EL (cell line): ENCODE results near the gene TBCC.
A peak's percentile ranks its signal among the peaks of the same experiment; 100 is the strongest.
"Not testable (repeated sequence)": the region's sequence is repeated elsewhere in the genome, so short reads cannot be mapped to it uniquely, and the experiment has no call there.

Experiments
- DNase-seq: peaks from one replicate; pipeline ENCODE4 v3.0.0-alpha.2; 2016

TBCC gene

DNA sequence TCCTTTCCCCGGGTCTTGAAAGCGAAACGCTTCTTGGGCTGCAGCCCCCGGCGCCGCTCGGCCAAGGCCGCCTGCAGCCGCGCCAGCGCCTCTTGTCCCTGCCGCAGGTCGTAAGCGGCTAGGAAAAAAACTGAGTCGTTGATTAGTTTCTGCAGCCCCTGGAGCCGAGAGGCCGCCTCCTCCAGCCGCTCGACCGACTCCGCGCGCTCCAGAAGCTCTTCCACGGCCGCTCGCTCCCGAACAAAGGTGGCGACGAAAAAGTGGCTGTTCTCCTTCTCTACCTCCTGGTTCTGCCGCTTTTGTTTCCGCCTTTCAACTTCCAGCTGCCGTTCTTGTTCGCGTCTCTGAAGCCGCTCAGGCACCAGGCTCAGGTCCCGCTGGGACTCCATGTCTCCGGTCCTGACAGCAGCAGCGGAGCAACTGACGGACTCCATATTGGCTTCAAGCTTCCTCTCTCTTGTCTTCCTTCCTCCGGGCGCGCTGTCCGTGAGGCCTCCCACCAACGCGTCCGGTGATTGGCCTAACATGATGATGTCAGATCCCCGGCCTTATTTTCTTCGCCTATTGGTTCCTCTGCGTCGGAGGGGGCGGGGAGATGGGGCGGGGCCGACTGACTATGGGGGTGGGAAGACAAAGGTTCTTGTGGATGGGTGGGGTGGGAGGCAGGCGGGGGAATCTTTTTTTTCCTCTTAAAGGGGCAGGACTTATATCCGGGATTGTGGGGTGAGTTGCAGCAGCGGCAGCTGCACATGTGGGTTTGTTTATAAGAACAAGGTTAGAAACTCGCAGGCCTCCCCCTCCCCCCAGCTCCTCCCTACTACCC lies at the start of gene TBCC:
TSS of gene TBCC (minus strand) at position 464 of the 823 bp plus-strand sequence. CDS start at position 434, 30 bp downstream.
- peak; percentile 99 for DNase-seq

- DNase-seq: no peak
Observed at GRCh38 chr6:42795651-42796050, 49.7 kb upstream of the TBCC start.

DNA sequence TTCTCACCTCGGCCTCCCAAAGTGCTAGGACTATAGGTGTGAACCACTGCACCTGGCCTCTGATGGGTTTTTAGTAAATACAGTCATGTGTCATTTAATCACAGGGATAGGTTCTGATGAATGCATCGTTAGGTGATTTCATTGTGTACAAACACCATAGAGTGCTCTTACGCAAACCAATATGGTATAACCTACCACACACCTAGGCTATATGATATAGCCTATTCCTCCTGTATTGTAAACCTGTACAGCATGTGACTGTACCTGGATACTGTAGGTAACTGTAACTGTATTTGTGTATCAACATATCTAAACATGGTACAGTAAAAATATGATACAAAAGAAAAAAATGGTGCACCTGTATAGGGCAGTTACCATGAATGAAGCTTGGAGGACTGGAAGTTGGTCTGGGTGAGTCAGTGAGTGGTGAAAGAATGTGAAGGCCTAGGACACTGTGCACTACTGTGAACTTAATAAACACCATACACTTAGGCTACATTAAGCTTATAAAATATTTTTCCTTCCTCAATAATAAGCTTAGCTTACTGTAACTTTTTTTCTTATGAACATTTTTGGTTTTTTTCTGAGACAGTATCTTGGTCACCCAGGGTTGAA lies 45.9 kb upstream of the TBCC start:
- DNase-seq: peak; percentile 29

DNA sequence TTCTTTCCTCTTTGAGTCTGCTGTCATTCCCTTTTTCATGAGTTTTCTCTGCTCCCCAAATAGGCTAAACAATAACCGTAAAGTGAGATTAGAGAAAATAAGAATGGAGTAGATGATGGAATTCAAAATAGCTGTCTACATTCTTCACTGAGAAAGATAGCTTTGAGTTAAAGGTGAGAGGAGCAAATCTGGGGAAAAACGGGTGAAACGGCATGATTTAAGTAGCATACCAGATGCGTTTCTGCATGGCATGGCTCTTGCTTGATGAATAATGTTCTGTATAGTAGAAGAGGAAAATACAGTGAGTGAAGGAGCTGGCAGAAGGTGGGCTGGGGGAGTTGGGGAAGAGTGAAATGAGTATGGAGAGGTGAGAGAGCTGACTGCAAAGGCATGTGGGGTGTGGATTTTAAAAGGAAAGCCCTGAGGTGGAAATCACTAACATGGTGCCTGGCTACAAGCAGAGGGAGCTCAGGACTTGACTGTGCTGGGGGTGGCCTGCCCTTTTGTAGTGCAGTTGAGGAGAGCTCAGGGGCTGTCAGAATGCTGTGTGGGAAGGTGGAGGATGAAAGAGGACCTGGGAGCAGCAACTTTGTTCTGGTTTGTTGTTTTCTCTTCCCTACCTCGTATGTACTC lies 44.8 kb upstream of the TBCC start:
- DNase-seq: no peak

GRCh38 chr6:42788671-42789070 lies 42.8 kb upstream of the TBCC start:
- no peak for DNase-seq

DNA sequence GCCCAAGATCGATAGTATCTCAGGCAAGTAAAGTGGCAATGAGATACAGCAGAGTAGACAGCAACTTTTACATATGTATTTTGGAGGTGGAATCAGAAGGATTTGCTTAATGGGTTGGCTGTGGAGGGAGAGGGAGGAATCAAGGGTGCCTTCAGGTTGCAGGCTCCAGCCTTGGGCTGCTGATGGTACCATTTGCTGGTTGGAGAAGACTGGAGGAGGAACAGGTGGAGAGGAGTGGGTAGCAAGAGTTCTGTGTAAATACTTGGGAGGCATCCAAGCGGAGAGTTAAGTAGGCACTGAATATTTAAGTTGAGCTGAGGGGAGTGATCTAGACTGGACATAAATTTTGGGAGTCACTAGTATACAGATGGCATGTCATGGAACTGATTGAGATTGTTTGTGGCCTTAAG lies 41.2 kb upstream of the TBCC start:
- DNase-seq: no peak

GRCh38 chr6:42786525-42786985 lies 40.7 kb upstream of the TBCC start:
- no peak for DNase-seq

GRCh38 chr6:42784717-42785498 lies 39.0 kb upstream of the TBCC start:
- DNase-seq: no peak

- no peak for DNase-seq
Observed at GRCh38 chr6:42783876-42784642, 38.2 kb upstream of the TBCC start.

DNA sequence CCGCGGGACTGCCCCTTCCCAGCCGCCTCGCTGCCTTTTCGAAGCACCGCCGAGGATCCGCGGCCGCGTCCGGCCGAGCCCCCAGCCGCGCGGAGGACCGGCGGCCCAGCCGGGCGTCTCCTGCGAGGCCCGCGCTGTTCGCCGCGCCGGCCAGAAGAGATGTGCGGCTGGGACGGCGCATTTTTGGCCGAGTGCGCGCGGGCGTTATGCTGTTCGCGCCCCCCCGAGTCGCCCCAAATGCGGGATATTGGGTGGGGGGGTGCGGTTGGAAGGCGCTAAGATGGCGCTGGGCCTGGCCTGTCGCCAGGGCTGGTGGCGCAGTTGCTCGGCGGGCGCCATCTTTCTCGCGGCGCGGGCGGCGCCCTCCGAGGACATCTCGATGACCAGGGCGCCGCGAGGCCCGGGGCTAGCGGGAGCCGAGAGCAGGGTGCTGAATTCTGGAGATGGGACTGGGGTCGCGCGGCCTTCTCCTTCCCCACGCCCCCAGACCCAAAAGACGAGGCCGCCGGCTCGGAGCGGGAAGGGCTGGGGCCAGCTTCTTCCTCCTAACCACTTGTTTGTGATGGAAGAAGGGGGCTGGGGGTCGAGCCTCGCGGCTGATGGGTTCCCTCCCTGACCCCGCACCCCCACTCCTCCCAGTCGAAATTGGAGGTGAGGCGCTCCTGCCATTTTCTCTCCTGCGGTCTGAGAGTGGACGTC lies 37.4 kb upstream of the TBCC start:
- peak; percentile 72 for DNase-seq

GRCh38 chr6:42782689-42783176 lies 36.8 kb upstream of the TBCC start:
- peak; percentile 86 for DNase-seq

GRCh38 chr6:42781796-42782688 lies 36.1 kb upstream of the TBCC start, which contains the start of gene BICRAL:
Gene BICRAL, plus strand, starts transcription at chr6:42782052. Its CDS starts 39,971 bp downstream, at chr6:42822023.
- DNase-seq: peak; percentile 78

GRCh38 chr6:42781546-42781795 lies 35.6 kb upstream of the TBCC start:
- no peak for DNase-seq

DNA sequence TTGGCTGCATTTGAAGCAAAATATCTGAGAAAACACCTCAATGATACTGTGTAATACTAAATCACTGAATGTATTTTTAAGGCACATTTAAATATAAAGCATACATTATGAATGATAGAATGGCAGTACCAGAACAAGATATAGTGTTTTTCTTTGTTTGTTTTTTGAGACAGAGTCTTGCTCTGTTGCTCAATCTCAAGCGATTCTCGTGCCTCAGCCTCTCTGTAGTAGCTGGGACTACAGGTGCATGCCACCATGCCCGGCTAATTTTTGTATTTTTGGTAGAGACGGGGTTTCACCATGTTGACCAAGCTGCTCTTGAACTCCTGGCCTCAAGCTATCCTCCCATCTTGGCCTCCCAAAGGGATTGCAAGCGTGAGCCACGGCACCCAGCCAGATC lies 33.6 kb upstream of the TBCC start:
- no peak for DNase-seq

DNA sequence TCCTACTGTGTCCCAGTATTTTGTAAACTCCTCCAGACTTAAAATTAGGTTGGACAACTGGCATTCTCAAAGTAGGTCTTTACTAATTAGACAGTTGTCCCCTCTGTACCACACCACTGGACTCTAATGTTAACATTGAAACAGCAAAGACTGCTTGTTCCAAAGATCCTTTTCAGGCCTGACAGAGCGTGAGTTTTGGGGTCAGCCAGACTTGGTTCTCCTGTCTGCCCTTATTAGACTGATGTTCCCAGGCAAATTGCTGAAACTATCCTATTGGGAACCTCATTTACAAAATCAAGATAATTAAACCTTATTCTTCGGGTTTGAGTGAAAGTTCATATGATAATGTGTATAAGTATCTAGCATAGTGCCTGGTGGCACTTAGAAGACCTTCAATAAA lies 32.2 kb upstream of the TBCC start:
- no peak for DNase-seq

DNA sequence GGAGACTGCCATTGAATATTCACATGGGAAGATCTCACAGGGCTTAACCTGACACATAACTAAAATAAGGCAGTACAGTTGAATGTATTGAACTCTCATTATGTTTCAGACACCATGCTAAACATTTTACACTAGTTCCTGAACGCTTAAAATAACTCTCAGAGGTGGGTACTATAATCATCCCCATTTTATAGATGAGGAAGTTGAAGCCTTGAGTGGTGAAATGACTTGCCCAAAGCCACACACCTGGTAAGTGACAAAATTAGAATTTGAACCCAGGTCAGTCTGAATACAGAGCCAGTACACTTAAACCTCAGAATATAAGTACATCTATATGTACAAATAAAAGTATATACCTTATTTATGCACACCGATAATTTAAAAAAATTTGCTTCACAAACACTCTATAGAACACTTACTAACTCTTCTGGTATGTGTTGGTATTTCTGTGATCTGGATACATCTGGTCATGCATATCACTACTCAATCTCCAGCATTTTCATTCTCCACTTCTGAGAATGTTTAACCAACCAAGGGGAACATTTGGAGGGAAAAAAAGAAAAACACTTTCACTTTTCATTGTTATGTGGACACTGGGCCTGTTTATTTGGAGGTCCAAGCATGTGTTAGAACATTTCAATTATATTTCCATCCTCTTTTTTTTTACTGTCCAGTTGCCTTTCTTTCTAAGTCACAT lies 31.4 kb upstream of the TBCC start:
- DNase-seq: peak; percentile 72

DNA sequence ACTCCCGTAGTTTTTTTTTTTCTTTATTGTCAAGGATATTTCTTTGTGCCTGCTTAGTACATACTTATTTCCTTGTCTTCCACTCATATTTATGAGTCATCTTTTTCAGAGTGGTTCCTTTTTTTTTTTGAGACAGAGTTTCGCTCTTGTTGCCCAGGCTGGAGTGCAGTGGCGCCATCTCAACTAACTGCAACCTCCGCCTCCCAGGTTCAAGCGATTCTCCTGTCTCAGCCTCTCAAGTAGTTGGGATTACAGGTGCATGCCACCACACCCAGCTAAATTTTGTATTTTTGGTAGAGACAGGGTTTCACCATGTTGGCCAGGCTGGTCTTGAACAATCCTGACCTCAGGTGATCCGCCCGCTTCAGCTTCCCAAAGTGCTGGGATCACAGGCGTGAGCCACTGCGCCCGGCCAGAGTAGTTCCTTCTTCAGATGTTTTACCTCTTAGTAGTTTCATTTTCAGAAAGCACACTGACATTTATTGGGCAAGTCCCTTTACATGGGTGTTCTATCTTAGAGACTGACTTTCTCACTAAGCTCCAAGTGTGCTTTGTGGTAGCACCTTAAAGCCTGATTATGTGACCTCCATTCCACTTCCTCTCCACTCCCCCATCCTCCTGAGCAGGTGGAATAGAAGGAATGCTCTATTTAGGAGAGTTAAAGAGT lies 29.1 kb upstream of the TBCC start:
- not testable (repeated sequence) for DNase-seq

DNA sequence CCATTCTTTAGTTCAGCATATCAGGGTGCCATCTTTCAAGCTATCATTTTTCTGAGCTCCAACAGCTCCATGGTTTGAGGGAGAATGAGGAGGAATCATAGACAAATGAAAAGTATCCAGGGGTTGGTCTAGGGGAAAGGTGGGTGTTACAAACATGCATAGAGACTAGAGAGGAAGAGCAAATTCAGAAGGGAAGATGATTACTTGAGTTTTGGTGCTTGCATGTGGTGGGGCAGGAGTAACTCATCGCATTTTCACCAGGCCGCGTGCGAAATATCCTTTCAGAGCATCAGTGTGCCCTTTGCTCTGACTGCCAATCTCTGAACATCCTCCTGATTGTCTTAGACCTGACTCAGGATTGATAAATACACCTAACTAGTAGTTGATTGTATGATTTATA lies 28.3 kb upstream of the TBCC start:
- no peak for DNase-seq

DNA sequence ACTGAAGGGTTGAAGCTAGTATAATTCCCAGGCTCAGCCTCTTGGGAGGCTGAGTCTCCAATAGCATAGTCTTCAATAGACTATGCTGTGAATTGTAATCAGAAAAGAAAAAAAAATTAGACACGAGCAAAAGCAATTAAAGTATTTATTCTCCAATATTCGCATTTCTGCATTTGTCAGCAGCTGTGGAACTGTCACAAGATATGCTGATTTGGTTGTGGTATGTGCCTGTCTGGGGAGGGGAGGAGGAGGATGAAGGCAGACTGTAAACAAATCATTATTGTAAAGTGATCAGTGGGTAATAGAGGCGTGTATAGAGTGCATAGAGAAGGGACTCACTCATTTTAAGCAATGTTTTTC lies 25.8 kb upstream of the TBCC start:
- no peak for DNase-seq
